ENCODE measurements around the gene ATN1. TPM values are rescaled to one million over a fixed set of nuclear protein-coding genes. Genes with fewer than 3 reads are reported as not detected.
A peak's percentile ranks its signal among the peaks of the same experiment; 100 is the strongest.

The ATN1 gene
- total and polyA plus RNA-seq, 9 of the 15 experiments (the other 6 are each of a cell fraction or from before 2014, with no cell fraction given), result 0.15 to 49.8 (median 2.7) TPM

GRCh38 chr12:6943722-6944380, 16.1 kb downstream of the ATN1 start, which contains the start of the genes C12orf57 and RNU7-1 (continued):
- TF ChIP-seq MYNN (IDR thresholded peaks at IDR 0.05) (peak; percentile 69), MYNN (CRISPR knock-in tag; IDR thresholded peaks at IDR 0.05) (no peak), HNRNPK (IDR thresholded peaks at IDR 0.05; ENCODE audit: low read depth, low read length, poor library complexity, severe bottlenecking) (no peak), TEAD2 (tag; IDR thresholded peaks at IDR 0.05) (no peak), ZNF639 (CRISPR knock-in tag; conservative IDR thresholded peaks at IDR 0.05 in 1 of 2, IDR thresholded peaks at IDR 0.05 in 1 of 2) (peak in 1 of 2 experiments; percentile 52; a peak in 1 of 4 replicates), SRSF9 (IDR thresholded peaks at IDR 0.05; ENCODE audit: borderline replicate concordance, low read depth, low read length) (no peak), ZNF436 (CRISPR knock-in tag; IDR thresholded peaks at IDR 0.05) (peak; percentile 95), ZNF311 (CRISPR knock-in tag; IDR thresholded peaks at IDR 0.05) (no peak), ZFPM2 (CRISPR knock-in tag; IDR thresholded peaks at IDR 0.05) (peak; percentile 94), ZSCAN32 (CRISPR knock-in tag; IDR thresholded peaks at IDR 0.05) (peak; percentile 97), FOSL1 (tag; conservative IDR thresholded peaks at IDR 0.05) (0 out of 2 replicates have a peak, but pooled peaks have one; percentile 32), NR2C1 (IDR thresholded peaks at IDR 0.05) (no peak), NR2C1 (tag; IDR thresholded peaks at IDR 0.05) (peak; percentile 58), ZNF444 (CRISPR knock-in tag; IDR thresholded peaks at IDR 0.05) (peak; percentile 92), MTA1 (IDR thresholded peaks at IDR 0.05; ENCODE audit: borderline replicate concordance) (no peak), CREB3L1 (IDR thresholded peaks at IDR 0.05; ENCODE audit: borderline replicate concordance, low read depth) (peak; percentile 69), SRSF1 (IDR thresholded peaks at IDR 0.05; ENCODE audit: low read depth, low read length) (no peak)
- TF ChIP-seq, protein P1, sequence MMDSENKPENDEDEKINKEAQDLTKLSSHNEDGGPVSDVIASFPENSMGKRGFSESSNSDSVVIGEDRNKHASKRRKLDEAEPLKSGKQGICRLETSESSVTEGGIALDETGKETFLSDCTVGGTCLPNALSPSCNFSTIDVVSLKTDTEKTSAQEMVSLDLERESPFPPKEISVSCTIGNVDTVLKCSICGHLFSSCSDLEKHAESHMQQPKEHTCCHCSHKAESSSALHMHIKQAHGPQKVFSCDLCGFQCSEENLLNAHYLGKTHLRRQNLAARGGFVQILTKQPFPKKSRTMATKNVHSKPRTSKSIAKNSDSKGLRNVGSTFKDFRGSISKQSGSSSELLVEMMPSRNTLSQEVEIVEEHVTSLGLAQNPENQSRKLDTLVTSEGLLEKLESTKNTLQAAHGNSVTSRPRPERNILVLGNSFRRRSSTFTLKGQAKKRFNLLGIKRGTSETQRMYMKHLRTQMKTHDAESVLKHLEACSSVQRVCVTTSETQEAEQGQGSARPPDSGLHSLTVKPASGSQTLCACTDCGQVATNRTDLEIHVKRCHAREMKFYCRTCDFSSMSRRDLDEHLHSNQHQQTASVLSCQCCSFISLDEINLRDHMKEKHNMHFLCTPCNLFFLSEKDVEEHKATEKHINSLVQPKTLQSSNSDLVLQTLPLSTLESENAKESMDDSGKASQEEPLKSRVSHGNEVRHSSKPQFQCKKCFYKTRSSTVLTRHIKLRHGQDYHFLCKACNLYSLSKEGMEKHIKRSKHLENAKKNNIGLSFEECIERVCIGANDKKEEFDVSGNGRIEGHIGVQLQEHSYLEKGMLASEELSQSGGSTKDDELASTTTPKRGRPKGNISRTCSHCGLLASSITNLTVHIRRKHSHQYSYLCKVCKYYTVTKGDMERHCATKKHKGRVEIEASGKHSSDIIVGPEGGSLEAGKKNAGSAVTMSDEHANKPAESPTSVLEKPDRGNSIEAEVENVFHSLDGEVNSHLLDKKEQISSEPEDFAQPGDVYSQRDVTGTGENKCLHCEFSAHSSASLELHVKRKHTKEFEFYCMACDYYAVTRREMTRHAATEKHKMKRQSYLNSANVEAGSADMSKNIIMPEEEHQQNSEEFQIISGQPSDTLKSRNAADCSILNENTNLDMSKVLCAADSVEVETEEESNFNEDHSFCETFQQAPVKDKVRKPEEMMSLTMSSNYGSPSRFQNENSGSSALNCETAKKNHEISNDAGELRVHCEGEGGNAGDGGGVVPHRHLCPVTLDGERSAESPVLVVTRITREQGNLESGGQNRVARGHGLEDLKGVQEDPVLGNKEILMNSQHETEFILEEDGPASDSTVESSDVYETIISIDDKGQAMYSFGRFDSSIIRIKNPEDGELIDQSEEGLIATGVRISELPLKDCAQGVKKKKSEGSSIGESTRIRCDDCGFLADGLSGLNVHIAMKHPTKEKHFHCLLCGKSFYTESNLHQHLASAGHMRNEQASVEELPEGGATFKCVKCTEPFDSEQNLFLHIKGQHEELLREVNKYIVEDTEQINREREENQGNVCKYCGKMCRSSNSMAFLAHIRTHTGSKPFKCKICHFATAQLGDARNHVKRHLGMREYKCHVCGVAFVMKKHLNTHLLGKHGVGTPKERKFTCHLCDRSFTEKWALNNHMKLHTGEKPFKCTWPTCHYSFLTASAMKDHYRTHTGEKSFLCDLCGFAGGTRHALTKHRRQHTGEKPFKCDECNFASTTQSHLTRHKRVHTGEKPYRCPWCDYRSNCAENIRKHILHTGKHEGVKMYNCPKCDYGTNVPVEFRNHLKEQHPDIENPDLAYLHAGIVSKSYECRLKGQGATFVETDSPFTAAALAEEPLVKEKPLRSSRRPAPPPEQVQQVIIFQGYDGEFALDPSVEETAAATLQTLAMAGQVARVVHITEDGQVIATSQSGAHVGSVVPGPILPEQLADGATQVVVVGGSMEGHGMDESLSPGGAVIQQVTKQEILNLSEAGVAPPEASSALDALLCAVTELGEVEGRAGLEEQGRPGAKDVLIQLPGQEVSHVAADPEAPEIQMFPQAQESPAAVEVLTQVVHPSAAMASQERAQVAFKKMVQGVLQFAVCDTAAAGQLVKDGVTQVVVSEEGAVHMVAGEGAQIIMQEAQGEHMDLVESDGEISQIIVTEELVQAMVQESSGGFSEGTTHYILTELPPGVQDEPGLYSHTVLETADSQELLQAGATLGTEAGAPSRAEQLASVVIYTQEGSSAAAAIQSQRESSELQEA (IDR thresholded peaks at IDR 0.05; ENCODE audit: low read depth), result no peak

Data from K562 (cell line).